NOMO-1 treated with DMSO at 0.1 percent for 48 hours (cell line): ENCODE results near the gene SACM1L.
"Not testable (repeated sequence)": the region's sequence is repeated elsewhere in the genome, so short reads cannot be mapped to it uniquely, and the experiment has no call there.

Experiments used
- DNase-seq: peaks from one replicate; lab custom pipeline; 2025; ENCODE audit not compliant: unreplicated experiment; lab: John Stamatoyannopoulos, UW

Gene SACM1L

GRCh38 chr3:45692866-45693265 is 3.7 kb downstream of the SACM1L start:
- no peak for DNase-seq

DNA sequence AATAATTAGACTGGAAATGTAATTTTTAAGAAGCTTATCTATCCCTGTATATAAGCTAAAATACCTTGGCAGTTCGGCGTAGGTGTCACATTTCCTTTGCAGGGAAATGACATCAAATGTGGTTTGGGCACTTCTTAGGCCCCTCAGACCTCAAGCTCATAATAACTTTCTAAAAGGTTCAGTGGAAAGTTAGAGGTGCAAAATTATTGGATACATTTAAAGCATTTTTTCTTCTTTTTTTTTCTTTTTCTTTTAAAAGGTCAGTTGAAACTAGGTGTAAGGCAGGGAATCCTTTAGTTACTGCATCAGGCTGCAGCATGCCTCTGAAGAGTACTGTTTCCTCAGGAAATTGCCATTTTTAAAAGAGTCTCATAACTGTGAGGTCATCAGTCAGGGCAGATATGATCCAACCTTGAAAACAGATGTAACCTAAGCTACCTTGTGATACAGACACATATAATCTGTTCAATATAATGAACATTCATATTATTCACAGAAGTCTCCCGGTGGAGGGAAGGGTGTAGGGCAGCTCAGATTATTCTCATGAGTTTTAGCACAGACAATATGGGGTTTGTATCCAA is 4.8 kb downstream of the SACM1L start:
- DNase-seq, result no peak

DNA sequence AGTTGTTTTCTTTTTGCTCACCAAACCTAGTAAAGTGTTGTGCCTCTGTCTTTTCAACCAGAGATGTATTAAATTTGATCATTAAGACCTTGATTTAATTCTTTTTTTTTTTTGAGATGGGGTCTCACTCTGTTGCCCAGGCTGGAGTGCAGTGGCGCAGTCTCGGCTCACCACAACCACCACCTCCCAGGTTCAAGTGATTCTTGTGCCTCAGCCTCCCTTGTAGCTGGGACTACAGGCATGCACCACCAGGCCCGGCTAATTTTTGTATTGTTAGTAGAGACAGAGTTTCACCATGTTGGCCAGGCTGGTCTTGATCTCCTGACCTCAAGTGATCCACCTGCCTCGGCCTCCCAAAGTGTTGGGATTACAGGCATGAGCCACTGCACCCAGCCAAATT is 6.0 kb downstream of the SACM1L start:
- not testable (repeated sequence) for DNase-seq

DNA sequence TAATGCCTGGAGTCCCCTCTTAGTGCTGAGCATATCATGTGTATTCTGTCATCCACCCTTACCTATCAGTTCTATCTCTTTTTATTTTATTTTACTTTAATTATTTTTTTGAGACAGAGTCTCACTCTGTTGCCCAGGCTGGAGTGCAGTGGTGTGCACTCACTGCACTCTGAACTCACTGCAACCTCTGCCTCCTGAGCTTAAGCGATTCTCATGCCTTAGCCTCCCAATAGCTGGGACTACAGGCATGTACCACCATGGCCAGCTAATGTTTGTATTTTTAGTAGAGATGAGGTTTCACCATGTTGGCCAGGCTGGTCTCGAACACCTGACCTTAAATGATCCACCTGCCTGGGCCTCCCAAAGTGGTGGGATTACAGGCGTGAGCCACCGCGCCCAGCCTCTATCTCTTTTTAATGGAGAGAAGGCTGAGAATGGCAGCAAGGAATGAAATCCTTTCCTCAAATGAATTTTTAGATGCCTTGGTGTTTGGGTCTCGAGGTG is 11.4 kb downstream of the SACM1L start:
- no peak for DNase-seq

DNA sequence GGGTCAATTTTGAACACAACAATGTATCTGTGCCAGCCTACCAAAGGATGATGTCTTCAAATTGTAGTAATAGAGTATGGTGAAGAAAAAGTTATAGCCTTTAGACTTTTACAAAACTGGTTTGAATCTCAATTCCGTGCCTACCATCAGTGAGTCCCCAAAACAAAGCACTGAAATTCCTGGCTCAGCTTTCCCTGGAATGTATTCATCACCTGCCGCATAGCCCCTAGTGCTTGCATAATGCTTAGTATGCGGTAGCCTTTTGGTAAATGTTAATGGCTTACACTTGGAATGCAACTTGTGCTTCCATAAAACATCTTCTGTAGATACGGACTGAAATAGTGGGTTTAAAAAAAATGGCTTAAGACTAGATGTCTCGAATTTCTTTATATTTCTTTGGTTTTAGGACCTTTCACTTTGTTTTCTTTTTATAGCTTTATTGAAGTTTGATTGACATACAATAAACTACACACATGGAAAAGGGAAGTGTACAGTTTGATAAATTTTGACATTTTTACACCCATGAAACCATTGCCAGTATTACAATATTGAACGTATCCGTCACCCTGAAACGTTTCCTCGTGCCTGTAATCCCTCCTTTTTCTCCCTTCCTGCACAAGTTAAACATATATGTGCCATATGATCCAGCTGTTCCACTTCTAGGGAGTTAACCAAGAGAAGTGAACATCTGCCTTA is 12.1 kb downstream of the SACM1L start:
- DNase-seq, result no peak

DNA sequence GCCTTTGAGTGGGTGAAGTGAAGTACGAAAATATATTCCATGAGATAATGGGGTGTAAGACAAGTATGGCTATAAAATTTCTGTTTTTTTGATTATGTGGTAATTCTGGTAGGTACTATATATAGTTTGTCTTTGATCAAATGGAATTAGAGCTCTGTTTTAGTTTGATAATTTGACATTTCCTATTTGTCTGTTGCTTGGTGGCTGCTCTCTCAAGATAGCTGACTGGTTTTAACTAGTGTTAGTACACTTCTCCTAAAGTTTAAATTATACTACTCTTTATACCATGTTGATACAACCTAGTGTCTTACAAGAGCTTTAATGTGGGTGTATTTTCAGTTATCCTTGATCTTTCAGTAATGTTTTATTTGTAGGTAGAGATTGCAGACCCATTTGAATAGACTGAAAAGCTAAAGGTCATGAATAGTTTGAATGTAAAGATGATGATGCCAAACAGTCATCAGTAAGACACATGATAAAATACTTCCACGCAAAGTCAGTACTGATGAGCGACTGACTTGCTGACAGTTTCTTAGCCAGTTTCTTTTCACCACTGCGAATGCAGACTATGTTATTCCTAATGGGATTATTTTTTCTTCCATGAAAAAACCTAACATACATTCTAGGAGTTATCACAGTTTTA is 15.2 kb downstream of the SACM1L start:
- no peak for DNase-seq

DNA sequence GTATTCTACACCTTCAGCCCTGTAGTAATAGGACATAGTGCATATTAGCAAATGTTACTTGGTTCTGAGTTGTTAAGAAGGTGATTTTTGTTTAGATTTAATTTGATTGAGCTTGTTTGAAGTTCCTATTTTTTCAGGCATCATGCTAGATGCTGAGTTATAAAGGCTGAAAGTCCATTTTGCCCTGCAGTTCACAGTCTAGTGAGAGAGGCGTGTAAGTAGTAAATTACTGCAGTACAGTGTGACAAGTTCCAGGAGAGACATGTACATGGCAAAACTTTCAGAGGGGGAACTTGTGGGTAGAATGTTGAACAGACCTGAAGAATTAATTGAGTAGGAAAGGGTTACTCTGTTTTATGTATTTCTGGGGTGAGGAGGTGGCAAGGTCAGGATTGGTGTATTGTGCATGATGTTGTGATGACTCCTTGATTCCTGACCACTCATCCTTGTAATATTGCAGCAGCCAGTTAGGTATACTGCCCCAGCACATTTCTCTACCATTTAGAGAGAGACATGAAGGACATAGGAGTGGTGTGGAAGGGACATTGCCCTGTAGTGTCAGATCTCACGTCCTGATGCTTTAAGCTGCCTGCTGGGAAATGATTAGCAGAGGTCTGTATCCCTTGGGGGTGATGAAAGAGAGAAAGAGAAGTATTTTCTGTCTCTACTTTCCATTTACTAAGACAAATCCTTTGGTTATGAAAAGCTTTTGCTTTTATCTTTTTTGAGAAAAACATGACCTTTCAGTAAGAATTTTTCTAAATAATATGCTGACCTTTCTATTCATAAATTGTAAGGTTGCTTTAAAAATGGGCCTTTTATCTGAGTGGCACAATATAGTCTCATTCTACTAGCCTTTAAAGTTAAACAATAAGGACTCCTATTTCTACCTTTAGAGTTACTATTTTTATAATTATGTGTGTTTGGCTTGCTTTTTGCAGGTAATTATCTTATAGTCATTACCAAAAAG is 16.9 kb downstream of the SACM1L start:
- no peak for DNase-seq

DNA sequence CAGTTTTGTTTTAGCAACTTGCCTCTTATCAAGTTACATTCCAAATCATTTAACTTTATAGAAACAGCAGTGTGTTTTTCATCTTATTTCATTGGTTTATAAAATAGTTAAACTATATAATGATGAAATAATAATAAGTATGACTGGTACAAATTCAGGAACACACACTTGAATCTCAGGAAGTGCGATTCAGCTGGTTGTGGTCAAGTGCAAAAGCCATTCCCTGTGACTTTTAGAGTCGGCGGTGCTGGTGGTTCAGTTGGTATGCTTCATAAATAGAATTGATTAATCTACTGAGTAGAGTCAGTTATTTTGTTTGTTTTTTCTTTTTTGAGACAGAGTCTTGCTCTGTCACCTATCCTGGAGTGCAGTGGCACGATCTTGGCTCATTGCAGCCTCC is 22.7 kb downstream of the SACM1L start:
- DNase-seq, result no peak

- no peak for DNase-seq
Measured at GRCh38 chr3:45712434-45713110, 23.4 kb downstream of the SACM1L start.

DNA sequence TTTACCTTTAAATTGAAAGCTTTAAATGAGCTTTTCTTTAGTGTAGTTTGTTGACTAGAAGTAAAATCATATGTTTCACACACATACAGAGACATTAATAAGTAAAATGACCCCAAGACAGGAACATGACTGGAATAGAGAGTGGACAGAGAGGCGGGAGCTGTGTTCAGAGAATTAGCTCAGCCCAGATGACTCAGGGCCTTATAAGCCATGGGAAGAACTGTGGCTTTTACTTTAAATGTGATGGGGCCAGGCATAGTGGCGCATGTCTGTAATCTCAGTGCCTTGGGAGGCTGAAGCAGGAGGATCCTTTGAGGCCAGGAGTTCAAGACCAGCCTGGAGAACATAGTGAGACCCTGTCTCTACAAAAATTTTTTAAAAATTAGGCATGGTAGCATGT is 26.7 kb downstream of the SACM1L start:
- no peak for DNase-seq

DNA sequence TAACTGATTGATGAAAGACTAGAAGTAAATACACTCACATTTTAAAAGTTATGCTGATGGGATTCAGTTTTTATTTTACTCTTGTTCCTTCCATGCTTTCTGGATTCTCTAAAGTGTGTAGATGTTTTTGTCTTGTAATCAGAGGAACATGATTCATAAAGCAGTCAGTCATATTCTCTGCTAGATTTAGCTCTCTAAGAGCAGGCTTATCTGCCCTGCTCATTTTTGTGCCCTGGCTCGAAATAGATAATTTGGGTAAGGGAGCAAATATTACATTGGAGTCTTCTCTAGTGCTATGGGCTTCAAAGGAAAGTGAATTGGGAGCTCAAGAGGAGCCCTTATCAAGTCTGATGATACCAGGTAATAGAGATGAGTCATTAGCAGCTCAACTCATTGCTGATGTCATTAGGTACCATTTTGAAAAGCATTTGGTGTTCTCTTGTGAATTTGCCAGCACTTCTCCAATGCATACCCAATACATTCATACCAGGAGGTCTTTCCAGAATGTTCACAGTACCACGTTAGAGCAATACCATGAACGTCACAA is 27.7 kb downstream of the SACM1L start:
- no peak for DNase-seq

DNA sequence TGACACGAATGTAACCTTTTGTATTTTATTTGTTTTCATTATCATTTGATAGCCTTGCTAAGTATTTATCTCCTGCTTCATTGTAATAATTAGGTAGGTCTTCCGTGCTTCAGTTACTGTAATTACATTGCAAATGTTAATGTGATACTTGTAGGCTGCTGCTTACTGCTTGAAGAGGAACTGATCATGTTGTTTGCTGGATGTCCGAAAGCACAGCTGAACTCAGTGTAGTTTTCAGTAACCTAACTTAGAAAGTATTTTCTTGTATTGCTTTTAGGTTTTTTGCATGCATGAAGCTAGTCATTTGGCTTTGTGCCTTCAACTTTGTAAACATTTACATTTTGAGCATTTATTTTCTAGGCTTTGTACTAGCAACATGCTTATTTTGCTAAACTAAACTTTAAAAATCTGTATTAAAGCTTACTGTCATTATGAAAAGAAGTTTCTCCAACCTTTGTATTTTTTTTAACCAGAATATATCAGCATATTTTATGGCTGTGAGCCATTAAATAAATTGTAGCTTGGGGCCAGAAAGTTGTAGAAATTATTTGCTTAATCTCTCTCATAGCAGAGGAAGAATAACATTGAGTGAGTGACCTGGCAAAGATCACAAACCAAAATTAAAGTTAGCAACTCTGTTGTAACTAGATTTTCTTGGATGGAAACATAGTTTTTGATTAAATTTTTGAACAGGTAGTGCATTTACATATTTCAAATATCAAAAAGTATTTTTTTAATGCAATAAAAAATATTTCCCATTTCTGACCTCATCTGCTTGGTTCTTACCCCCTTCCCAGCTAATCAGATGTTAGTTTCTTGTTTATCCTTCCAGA is 30.7 kb downstream of the SACM1L start:
- no peak for DNase-seq

DNA sequence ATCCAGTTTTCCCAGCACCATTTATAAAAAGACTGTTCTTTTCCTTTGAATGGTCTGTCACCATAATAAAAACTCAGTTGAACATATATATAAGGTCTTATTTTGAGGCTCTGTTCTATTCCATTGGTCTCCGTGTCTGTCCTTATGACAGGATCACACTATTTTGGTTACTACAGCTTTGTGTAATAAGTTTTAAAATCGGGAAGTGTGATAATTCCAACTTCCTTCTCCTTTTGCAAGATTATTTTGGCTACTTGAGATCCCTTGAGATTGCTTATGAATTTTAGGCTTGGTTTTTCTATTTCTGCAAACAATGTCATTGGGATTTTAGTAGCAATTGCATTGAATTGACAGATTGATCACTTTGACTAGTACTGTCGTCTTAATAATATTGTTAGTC is 35.7 kb downstream of the SACM1L start:
- DNase-seq, result peak; percentile 35

- DNase-seq, result no peak
Measured at GRCh38 chr3:45729614-45730013, 40.4 kb downstream of the SACM1L start.

- no peak for DNase-seq
Measured at GRCh38 chr3:45730409-45731154, 41.4 kb downstream of the SACM1L start.

GRCh38 chr3:45736707-45737106 is 47.5 kb downstream of the SACM1L start:
- DNase-seq, result no peak

GRCh38 chr3:45737234-45737633 is 48.0 kb downstream of the SACM1L start:
- no peak for DNase-seq

DNA sequence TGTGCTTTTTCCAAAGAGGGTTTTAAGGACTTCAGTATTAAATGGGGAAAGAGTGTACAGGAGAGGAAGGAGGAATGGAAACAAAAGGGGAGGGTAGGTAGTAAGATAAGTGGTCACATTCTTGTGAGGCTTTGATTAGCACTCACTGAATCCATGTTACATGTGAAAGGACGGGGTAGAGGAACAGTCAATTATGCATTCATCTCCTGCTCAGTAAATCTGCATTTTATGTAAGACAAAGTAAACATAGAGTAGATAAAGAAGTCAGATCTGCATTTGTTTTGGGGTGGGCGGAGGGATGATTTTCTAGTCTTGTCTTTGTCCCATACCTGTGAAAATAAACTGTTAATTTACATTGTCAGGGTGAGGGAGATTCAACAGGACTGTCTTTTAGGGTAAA is 50.8 kb downstream of the SACM1L start:
- no peak for DNase-seq

DNA sequence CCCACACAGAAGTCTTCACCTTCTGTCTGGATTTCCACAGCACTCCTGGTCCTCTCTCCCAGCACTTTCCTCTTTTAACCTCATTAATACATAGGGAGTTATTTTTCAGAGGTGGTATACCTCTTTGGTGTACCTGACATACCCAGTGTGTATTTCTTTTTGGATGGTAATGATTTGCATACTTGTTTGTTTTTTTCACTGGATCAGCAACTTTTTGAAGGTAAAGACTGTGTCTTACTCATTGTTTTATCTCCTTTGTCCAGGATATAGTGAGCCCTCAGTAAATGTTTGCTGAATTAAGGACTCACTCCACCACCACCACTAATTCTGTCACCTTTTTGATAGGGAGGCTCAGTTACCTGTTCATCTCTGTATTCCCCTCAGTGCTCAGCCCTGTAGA is 52.1 kb downstream of the SACM1L start:
- no peak for DNase-seq
